H1 (cell line): ENCODE results near the gene RASL10A. TPM values are rescaled to one million over a fixed set of nuclear protein-coding genes. Genes with fewer than 3 reads are reported as not detected.

Experiments used
- CTCF ChIA-PET: fragments of 300-600 bp; sonication (Branson Sonifier 250); formaldehyde crosslinking; loops from one replicate; lab custom pipeline; 2021; ENCODE audit not compliant: partially characterized antibody; lab: Charles Lee
- POLR2A ChIA-PET: fragments of 300-600 bp; sonication (Branson Sonifier 250); formaldehyde crosslinking; loops from one replicate; lab custom pipeline; 2021; ENCODE audit warnings: inconsistent platforms; ENCODE audit not compliant: partially characterized antibody; lab: Charles Lee
- DNase-seq, 2 experiments: peaks; one replicate each; pipeline versions ENCODE4 v3.0.0 to v3.0.0-alpha.2; 2010 to 2022; ENCODE audit warnings: low spot score in 2 of 2, low read depth in 1 of 2, mixed read lengths in 1 of 2
- FAIRE-seq: peaks from 2 replicates; lab custom pipeline; 2011; peaks lifted over from hg19 to GRCh38; lab: Jason Lieb, UNC
- H2AFZ ChIP-seq: 2 replicates; pipeline ENCODE4 v1.8.1; 2012; ENCODE audit warnings: low read length, inconsistent platforms
- H2AK5ac ChIP-seq: 2 replicates; pipeline ENCODE4 v1.6.1; 2013; ENCODE audit warnings: low read depth, low read length
- H2BK120ac ChIP-seq: replicated peaks from 2 replicates; pipeline ENCODE3; 2013; ENCODE audit warnings: low read depth, low read length, inconsistent platforms
- H2BK12ac ChIP-seq: 2 replicates; pipeline ENCODE4 v1.6.1; 2013; ENCODE audit warnings: low read depth, low read length
- H2BK15ac ChIP-seq: 2 replicates; pipeline ENCODE4 v1.6.1; 2013; ENCODE audit warnings: low read length
- H2BK20ac ChIP-seq: 2 replicates; pipeline ENCODE4 v1.6.1; 2013; ENCODE audit warnings: low read length
- H2BK5ac ChIP-seq: 2 replicates; pipeline ENCODE4 v1.6.1; 2013; ENCODE audit warnings: low read depth, low read length
- H3K14ac ChIP-seq: 2 replicates; pipeline ENCODE4 v1.6.1; 2013; ENCODE audit warnings: inconsistent platforms; ENCODE audit not compliant: insufficient read length
- H3K18ac ChIP-seq: 2 replicates; pipeline ENCODE4 v1.6.1; 2013; ENCODE audit warnings: low read length; ENCODE audit errors: extremely low read depth
- H3K23ac ChIP-seq: 2 replicates; pipeline ENCODE4 v1.6.1; 2013; ENCODE audit warnings: inconsistent platforms; ENCODE audit not compliant: insufficient read length
- H3K23me2 ChIP-seq: 2 replicates; pipeline ENCODE4 v1.6.1; 2013; ENCODE audit warnings: low read depth, low read length
- H3K27ac ChIP-seq: 2 replicates; pipeline ENCODE4 v1.6.1; 2011; ENCODE audit warnings: low read depth, low read length, inconsistent platforms
- H3K27me3 ChIP-seq, 4 experiments: replicated peaks in 1 of 4; 1 replicate in 1 of 4; 2 replicates in 3 of 4; pipeline versions ENCODE4 v1.6.1 to v1.8.1; 2011 to 2013; ENCODE audit warnings: low read length in 3 of 4, mild to moderate bottlenecking in 3 of 4, inconsistent platforms in 2 of 4, mixed read lengths in 2 of 4, moderate library complexity in 1 of 4; ENCODE audit not compliant: control insufficient read depth in 3 of 4, insufficient read depth in 3 of 4; ENCODE audit errors: extremely low read depth in 1 of 4
- H3K36me3 ChIP-seq, 4 experiments: 2 replicates each; pipeline versions ENCODE4 v1.6.1 to v1.8.1; 2011 to 2013; ENCODE audit warnings: mild to moderate bottlenecking in 4 of 4, low read length in 3 of 4, moderate library complexity in 2 of 4, control low read depth in 1 of 4, inconsistent platforms in 1 of 4; ENCODE audit not compliant: insufficient read depth in 4 of 4, control insufficient read depth in 2 of 4
- H3K4ac ChIP-seq: replicated peaks from 2 replicates; pipeline ENCODE3; 2013; ENCODE audit warnings: low read length, low read depth, mixed read lengths, inconsistent platforms; ENCODE audit not compliant: insufficient read length
- H3K4me1 ChIP-seq, 4 experiments: replicated peaks in 1 of 4; 1 replicate in 1 of 4; 2 replicates in 3 of 4; pipeline versions ENCODE4 v1.6.1 to v1.8.1; 2011 to 2013; ENCODE audit warnings: low read length in 3 of 4, inconsistent platforms in 2 of 4, mixed read lengths in 1 of 4; ENCODE audit not compliant: insufficient read depth in 4 of 4, control insufficient read depth in 3 of 4
- H3K4me2 ChIP-seq, 2 experiments: 2 replicates each; pipeline versions ENCODE4 v1.6.1 to v1.8.1; 2011 to 2013; ENCODE audit warnings: low read depth in 2 of 2, low read length in 2 of 2, control low read depth in 1 of 2, inconsistent platforms in 1 of 2, mild to moderate bottlenecking in 1 of 2; ENCODE audit not compliant: insufficient read depth in 1 of 2
- H3K4me3 ChIP-seq, 4 experiments: fragments of 200-600, 300-600 bp in 1 of 4; sonication (generic), shearing (Covaris generic), sonication (Bioruptor Twin) in 1 of 4; 2 replicates each; pipeline versions ENCODE4 v1.5.1 to v1.8.1; 2011 to 2016; ENCODE audit warnings: low read length in 4 of 4, low read depth in 3 of 4, control low read depth in 2 of 4, inconsistent platforms in 2 of 4, mild to moderate bottlenecking in 2 of 4, mixed read lengths in 1 of 4, moderate library complexity in 1 of 4; ENCODE audit not compliant: insufficient read depth in 2 of 4; ENCODE audit errors: extremely low read depth in 1 of 4
- H3K56ac ChIP-seq: replicated peaks from 2 replicates; pipeline ENCODE3; 2013; ENCODE audit warnings: low read depth, mild to moderate bottlenecking, mixed read lengths, low read length, inconsistent platforms; ENCODE audit not compliant: insufficient read length
- H3K79me1 ChIP-seq: 2 replicates; pipeline ENCODE4 v1.6.1; 2013; ENCODE audit warnings: low read depth, low read length, control low read depth
- H3K79me2 ChIP-seq, 2 experiments: 2 replicates each; pipeline versions ENCODE4 v1.6.1 to v1.8.1; 2012 to 2013; ENCODE audit warnings: low read length in 2 of 2, mild to moderate bottlenecking in 2 of 2, inconsistent platforms in 1 of 2; ENCODE audit not compliant: insufficient read depth in 2 of 2, control insufficient read depth in 1 of 2
- H3K9ac ChIP-seq, 4 experiments: replicated peaks in 1 of 4; 1 replicate in 1 of 4; 2 replicates in 3 of 4; pipeline versions ENCODE4 v1.6.1 to v1.8.1; 2011 to 2013; ENCODE audit warnings: low read depth in 3 of 4, low read length in 3 of 4, control low read depth in 2 of 4, mild to moderate bottlenecking in 2 of 4, moderate library complexity in 2 of 4, inconsistent platforms in 1 of 4; ENCODE audit errors: extremely low read depth in 1 of 4
- H3K9me3 ChIP-seq, 2 experiments: 2 replicates each; pipeline versions ENCODE4 v1.6.1 to v1.8.1; 2012 to 2013; ENCODE audit warnings: mild to moderate bottlenecking in 2 of 2, moderate library complexity in 2 of 2, control low read depth in 1 of 2, inconsistent platforms in 1 of 2, low read depth in 1 of 2, low read length in 1 of 2, mixed read lengths in 1 of 2; ENCODE audit not compliant: insufficient read depth in 2 of 2
- H4K20me1 ChIP-seq, 2 experiments: replicated peaks in 1 of 2; 2 replicates each; pipeline versions ENCODE3 to v1.8.1; 2011 to 2013; ENCODE audit warnings: inconsistent platforms in 2 of 2, low read length in 2 of 2, mild to moderate bottlenecking in 1 of 2; ENCODE audit not compliant: insufficient read depth in 2 of 2, control insufficient read depth in 1 of 2
- H4K5ac ChIP-seq: 2 replicates; pipeline ENCODE4 v1.6.1; 2013; ENCODE audit warnings: low read length, low read depth, mixed read lengths, inconsistent platforms; ENCODE audit not compliant: insufficient read length
- H4K8ac ChIP-seq: 2 replicates; pipeline ENCODE4 v1.8.0; 2013; ENCODE audit warnings: mild to moderate bottlenecking, moderate library complexity, low read length, inconsistent platforms; ENCODE audit not compliant: insufficient read depth; ENCODE audit errors: extremely low read depth
- H4K91ac ChIP-seq: replicated peaks from 2 replicates; pipeline ENCODE3; 2013; ENCODE audit warnings: low read length, mixed read lengths, inconsistent platforms; ENCODE audit not compliant: insufficient read length
- CBX5 ChIP-seq: fragments of 300-800, 300-1000 bp; sonication (generic); IDR thresholded peaks from 2 replicates; pipeline ENCODE4 v1.7.1; 2016; ENCODE audit warnings: antibody characterized with exemption, low read length, low read depth
- CBX8 ChIP-seq: fragments of 300-800, 300-1000 bp; sonication (generic); IDR thresholded peaks from 2 replicates; pipeline ENCODE4 v1.7.1; 2016; ENCODE audit warnings: low read depth, low read length, borderline replicate concordance
- EP300 ChIP-seq, 2 experiments: IDR thresholded peaks; 1 replicate in 1 of 2; 2 replicates in 1 of 2; pipeline ENCODE4 v1.6.1; 2011 to 2012; ENCODE audit warnings: low read depth in 2 of 2, low read length in 2 of 2, mild to moderate bottlenecking in 2 of 2, borderline replicate concordance in 1 of 2, inconsistent platforms in 1 of 2, moderate library complexity in 1 of 2
- GTF2F1 ChIP-seq: IDR thresholded peaks from 2 replicates; pipeline ENCODE4 v1.6.1; 2012; ENCODE audit warnings: low read depth, low read length, improper control_type of control experiment, borderline replicate concordance
- JUN ChIP-seq: IDR thresholded peaks from 2 replicates; pipeline ENCODE4 v1.6.1; 2011; ENCODE audit warnings: low read depth, mild to moderate bottlenecking, improper control_type of control experiment, low read length
- JUND ChIP-seq: IDR thresholded peaks from 2 replicates; pipeline ENCODE4 v1.6.1; 2011; ENCODE audit warnings: mild to moderate bottlenecking, improper control_type of control experiment, low read length
- KDM4A ChIP-seq: IDR thresholded peaks from one replicate; pipeline ENCODE4 v1.7.1; 2012; ENCODE audit warnings: low read depth, mild to moderate bottlenecking, moderate library complexity, low read length, inconsistent platforms; ENCODE audit not compliant: severe bottlenecking
- MAFK ChIP-seq: IDR thresholded peaks from 2 replicates; pipeline ENCODE4 v1.6.1; 2012; ENCODE audit warnings: low read depth, mild to moderate bottlenecking, improper control_type of control experiment, low read length
- PHF8 ChIP-seq: fragments of 200-600 bp; sonication (generic); conservative IDR thresholded peaks from 2 replicates; pipeline ENCODE4 v1.7.1; 2012; ENCODE audit warnings: low read depth, mild to moderate bottlenecking, inconsistent platforms, low read length, moderate library complexity
- RAD21 ChIP-seq, 2 experiments: IDR thresholded peaks in 1 of 2; conservative IDR thresholded peaks in 1 of 2; 2 replicates each; pipeline ENCODE4 v1.6.1; 2011; ENCODE audit warnings: low read depth in 2 of 2, low read length in 2 of 2, improper control_type of control experiment in 1 of 2, inconsistent platforms in 1 of 2, mild to moderate bottlenecking in 1 of 2, moderate library complexity in 1 of 2
- RBBP5 ChIP-seq: IDR thresholded peaks from 2 replicates; pipeline ENCODE4 v1.7.1; 2012; ENCODE audit warnings: low read depth, mild to moderate bottlenecking, inconsistent platforms, low read length, moderate library complexity, borderline replicate concordance
- TBP ChIP-seq: IDR thresholded peaks from 2 replicates; pipeline ENCODE4 v1.6.1; 2011; ENCODE audit warnings: low read depth, low read length, improper control_type of control experiment
- WGBS, 2 experiments: shearing (Covaris generic) in 1 of 2; methylation state at CpG; one replicate each; pipeline versions ENCODE4 v1.1.6 to v1.1.7; 2013 to 2015; ENCODE audit warnings: low lambda C conversion rate in 2 of 2, mixed read lengths in 2 of 2, inconsistent platforms in 1 of 2, low coverage in 1 of 2, missing lambda C conversion rate in 1 of 2; ENCODE audit not compliant: insufficient replicate concordance in 2 of 2, insufficient coverage in 1 of 2, insufficient read length in 1 of 2; ENCODE audit errors: extremely low coverage in 1 of 2, missing lambda C conversion rate in 1 of 2; 5-methylcytosine and 5-hydroxymethylcytosine counted together
- polyA plus RNA-seq, 7 experiments: library from polyadenylated mRNA; depleted of rRNA in 3 of 7; stranded (reverse) in 5 of 7; unstranded in 2 of 7; fragments of >200 nt in 5 of 7; fragments of 200-250 nt in 2 of 7; gene quantifications; 1 replicate in 5 of 7; 2 replicates in 1 of 7; 4 replicates in 1 of 7; pipeline versions ENCODE4 v1.2.1 to v1.2.3, GENCODE V29; 2011 to 2013; ENCODE audit warnings: missing spikeins in 2 of 7, mixed read lengths in 2 of 7
- total RNA-seq: library from RNA; stranded (reverse); fragmentation: NEBNext Ultra II Directional; extraction: Animal tissue kit (Norgen Biotek cat#: 25700); gene quantifications from 2 replicates; pipeline ENCODE4 v1.2.1, GENCODE V29; 2021

Gene RASL10A
- total and polyA plus RNA-seq, 2 of the 8 experiments (the other 6 are each of a cell fraction or from before 2014, with no cell fraction given) = 1.1 to 1.5 TPM

DNA sequence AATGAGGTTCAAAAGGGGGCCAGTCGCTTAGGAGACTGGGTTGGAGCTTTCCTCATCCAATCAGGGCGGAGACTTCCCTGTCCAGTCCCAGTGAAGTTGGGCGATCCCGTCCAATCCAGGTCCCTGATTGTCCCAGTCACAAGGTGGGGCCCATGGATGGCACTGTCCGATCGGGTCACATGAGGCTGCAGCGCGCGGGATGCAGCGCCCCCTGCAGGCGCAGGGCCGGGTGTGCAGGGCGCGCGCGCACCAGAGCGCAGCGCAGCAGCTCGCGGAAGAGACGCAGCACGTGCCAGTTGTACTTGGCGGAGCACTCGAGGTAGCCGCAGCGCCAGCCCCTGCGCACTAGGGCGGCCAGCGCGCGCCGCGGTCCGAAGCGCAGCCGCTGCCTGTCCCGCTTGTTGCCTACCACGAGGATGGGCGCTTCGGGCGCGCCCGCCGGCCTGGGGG, 2.3 kb downstream of the RASL10A start:
- no peak overlapping the region; a peak in 1 of 7 replicates for H3K9ac ChIP-seq
- FAIRE-seq = peak; percentile 95
- peak; percentile 71 to 82 for TF ChIP-seq RAD21 (IDR thresholded peaks at IDR 0.05 in 1 of 2, conservative IDR thresholded peaks at IDR 0.05 in 1 of 2; ENCODE audit: low read depth in 2 of 2, low read length in 2 of 2)
- no peak for TF ChIP-seq RBBP5
- TF ChIP-seq KDM4A = no peak
- TF ChIP-seq GTF2F1 = peak; percentile 85; the same call in 1 of the 2 replicates
- TF ChIP-seq TBP = no peak; the same call in 1 of the 2 replicates
- no peak for TF ChIP-seq CBX5
- TF ChIP-seq JUN = no peak
- TF ChIP-seq CBX8 = no peak
- no peak for TF ChIP-seq MAFK
- TF ChIP-seq EP300 (IDR thresholded peaks at IDR 0.05; ENCODE audit: borderline replicate concordance in 1 of 2, low read depth in 2 of 2, low read length in 2 of 2) = no peak
- no peak for TF ChIP-seq JUND
- TF ChIP-seq PHF8 = no peak

More for the DNA sequence above, 2.3 kb downstream of the RASL10A start:
- Histone ChIP-seq H3K4me1 (peaks cover 0 to 16% (median 9%) of the 10 kb centered on the region in 4 experiments; a peak in 6 of 7 replicates), H4K20me1 (peaks cover 6 to 13% of the 10 kb centered on the region in 2 experiments), H3K4me3 (no peak overlapping the region), H3K4me2 (no peak overlapping the region), H3K14ac (no peak overlapping the region), H3K9me3 (peaks cover 7 to 8% of the 10 kb centered on the region in 2 experiments; a peak in 3 of 4 replicates), H3K23me2 (peaks cover 6% of the 10 kb centered on the region; the same call in 1 of the 2 replicates), H3K79me2 (no peaks in the 10 kb centered on the region), H2AK5ac (no peak overlapping the region), H4K91ac (no peak overlapping the region), H3K27me3 (peaks cover 29 to 46% (median 43%) of the 10 kb centered on the region in 4 experiments), H4K5ac (no peak overlapping the region), H2BK12ac (no peak overlapping the region), H2BK5ac (no peak overlapping the region), H2BK15ac (no peak overlapping the region), H4K8ac (peak overlapping the region; percentile 63; the same call in 1 of the 2 replicates), H2BK120ac (no peak overlapping the region), H3K27ac (no peak overlapping the region), H3K23ac (no peak overlapping the region), H3K56ac (no peak overlapping the region), H3K4ac (no peak overlapping the region), H3K18ac (no peak overlapping the region), H2AFZ (no peak overlapping the region), H3K36me3 (peaks cover 0 to 12% (median 0%) of the 10 kb centered on the region in 4 experiments; a peak in 1 of 8 replicates), H3K79me1 (no peaks in the 10 kb centered on the region), H2BK20ac (no peak overlapping the region)
- DNase-seq = peak; percentile 81 to 88
- 17% methylated on average over 28 of the region's 44 CpGs; no CpG with 5 or more reads in 1 of the 2 experiments for WGBS, 2 experiments
- POLR2A ChIA-PET = interaction anchor here (0.6 to 4.4 kb wide), 13 partner anchors 11 to 240 kb away, joined by 3 to 44 read pairs (median 4); partner anchors contain the start of genes EWSR1, NEFH, RHBDD3 and THOC5
- CTCF ChIA-PET = interaction anchor here (0.6 to 4.1 kb wide), 25 partner anchors 8 to 785 kb away, joined by 3 to 41 read pairs (median 3); partner anchors contain the start of gene EMID1
